HFF-Myc (cell line): ENCODE data around the gene C2CD2L.

Experiments
- DNase-seq: peaks from one replicate; pipeline ENCODE4 v3.0.0-alpha.2; 2011; ENCODE audit warnings: low read depth; ENCODE audit errors: extremely low read depth
- H3K4me3 ChIP-seq: replicated peaks from 2 replicates; pipeline ENCODE4 v1.5.1; 2011; ENCODE audit warnings: low read depth, mild to moderate bottlenecking, control low read depth, low read length
- CTCF ChIP-seq: IDR thresholded peaks from 2 replicates; pipeline ENCODE4 v1.5.1; 2012; ENCODE audit warnings: mild to moderate bottlenecking, low read depth, low read length, control low read depth; ENCODE audit errors: missing control alignments

The C2CD2L gene

GRCh38 chr11:119077839-119078238 is 29.3 kb upstream of the C2CD2L start:
- no peak overlapping the region for H3K4me3 ChIP-seq
- TF ChIP-seq CTCF = no peak
- DNase-seq = no peak

- H3K4me3 ChIP-seq = no peak overlapping the region
- TF ChIP-seq CTCF = no peak
- no peak for DNase-seq
These were observed 28.3 kb upstream of the C2CD2L start for GRCh38 chr11:119078675-119079420.

GRCh38 chr11:119081682-119082260 is 25.4 kb upstream of the C2CD2L start:
- DNase-seq = no peak
- H3K4me3 ChIP-seq = no peak overlapping the region
- TF ChIP-seq CTCF = no peak

GRCh38 chr11:119084663-119085436 is 22.3 kb upstream of the C2CD2L start, which contains the start of gene HMBS:
Gene HMBS, plus strand, starts transcription at chr11:119084881. Its CDS starts 153 bp downstream, at chr11:119085034.
- peak; percentile 84 for DNase-seq
- peak within 1 kb of the TSS; percentile 73 for H3K4me3 ChIP-seq
- no peak for TF ChIP-seq CTCF

- H3K4me3 ChIP-seq = peak overlapping the region; percentile 73
- DNase-seq = no peak
- no peak for TF ChIP-seq CTCF
These were observed 21.7 kb upstream of the C2CD2L start for GRCh38 chr11:119085437-119085847.

- no peak for DNase-seq
- H3K4me3 ChIP-seq = no peak overlapping the region
- no peak for TF ChIP-seq CTCF
These were observed 20.0 kb upstream of the C2CD2L start for GRCh38 chr11:119087123-119087522.
